ACHN (cell line): ENCODE results near the gene SMYD1.

Source experiments
- DNase-seq: peaks from one replicate; pipeline ENCODE4 v3.0.0-alpha.2; 2015
- in situ Hi-C: cut with HindIII; loops from 2 replicates; pipeline ENCODE4 v1.10.0; 2017; ENCODE audit warnings: low sequenced_read_pairs, low pct_ligation_motif_present, low pct_unique_long_range_greater_than_20kb

Gene SMYD1

DNA sequence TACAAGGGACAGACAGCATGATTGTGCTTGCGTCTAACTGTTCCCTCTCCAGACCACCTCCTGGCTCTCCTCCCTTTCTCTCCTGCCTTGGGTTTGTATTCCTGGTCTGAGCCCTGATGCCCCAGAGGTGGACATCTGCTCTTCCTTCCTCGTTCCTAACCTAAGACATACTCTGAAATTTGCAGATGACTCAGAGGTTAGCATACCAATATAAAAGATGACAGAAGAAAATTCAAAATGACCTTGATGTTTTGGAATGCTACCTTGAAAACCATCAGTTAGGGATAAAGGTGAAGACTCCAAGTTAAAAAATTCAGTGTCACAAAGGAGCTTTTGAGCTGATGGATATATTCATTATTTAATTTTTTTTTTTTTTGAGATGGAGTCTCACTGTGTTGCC, 12.9 kb downstream of the SMYD1 start:
- in situ Hi-C loops = no loop called here
- no peak for DNase-seq

GRCh38 chr2:88081924-88082608, 14.4 kb downstream of the SMYD1 start:
- in situ Hi-C loops = no loop called here

DNA sequence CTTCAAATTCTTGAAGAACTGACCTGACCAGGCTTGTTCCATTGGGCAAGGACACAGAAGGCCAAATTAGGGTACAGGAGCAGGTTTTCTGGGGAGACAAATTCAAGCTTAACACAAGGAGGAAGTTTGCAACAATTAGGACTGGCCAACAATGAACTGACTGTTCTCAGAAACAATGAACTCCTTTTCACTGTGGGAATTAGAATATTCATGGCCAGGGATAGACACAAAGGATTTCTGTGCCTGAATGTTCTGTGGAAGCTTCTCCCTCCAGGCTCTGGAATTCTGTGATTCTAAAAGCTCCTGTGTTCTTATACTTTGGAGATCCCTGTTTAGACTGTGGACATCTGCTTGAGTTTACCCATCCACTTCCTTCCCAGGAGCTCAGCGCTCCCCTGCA, 15.2 kb downstream of the SMYD1 start:
- no peak for DNase-seq
- in situ Hi-C loops = no loop called here

More at GRCh38 chr2:88081924-88082608, 14.4 kb downstream of the SMYD1 start:
- no peak for DNase-seq

DNA sequence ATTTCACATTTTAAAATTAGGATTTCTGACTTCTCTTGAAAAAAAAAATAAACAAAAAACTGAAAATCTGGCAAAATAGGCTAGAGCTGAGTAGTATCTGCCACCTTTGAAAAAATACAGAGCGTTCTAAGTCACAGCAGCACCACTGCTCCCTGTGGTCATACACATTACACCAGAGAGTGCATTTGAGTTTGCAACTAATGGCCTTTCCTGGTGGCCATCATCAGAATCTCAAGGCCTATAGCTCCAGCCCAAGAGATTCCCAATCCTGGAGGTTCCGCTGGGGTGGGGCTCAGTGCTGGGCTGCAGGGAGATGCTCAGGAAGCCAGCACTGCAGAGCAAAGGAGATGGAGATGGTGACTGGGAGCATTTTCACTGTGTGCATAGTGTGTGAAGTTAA, 17.5 kb downstream of the SMYD1 start:
- in situ Hi-C loops = no loop called here
- DNase-seq = no peak

GRCh38 chr2:88085602-88086001, 18.0 kb downstream of the SMYD1 start:
- in situ Hi-C loops = no loop called here
- DNase-seq = no peak

DNA sequence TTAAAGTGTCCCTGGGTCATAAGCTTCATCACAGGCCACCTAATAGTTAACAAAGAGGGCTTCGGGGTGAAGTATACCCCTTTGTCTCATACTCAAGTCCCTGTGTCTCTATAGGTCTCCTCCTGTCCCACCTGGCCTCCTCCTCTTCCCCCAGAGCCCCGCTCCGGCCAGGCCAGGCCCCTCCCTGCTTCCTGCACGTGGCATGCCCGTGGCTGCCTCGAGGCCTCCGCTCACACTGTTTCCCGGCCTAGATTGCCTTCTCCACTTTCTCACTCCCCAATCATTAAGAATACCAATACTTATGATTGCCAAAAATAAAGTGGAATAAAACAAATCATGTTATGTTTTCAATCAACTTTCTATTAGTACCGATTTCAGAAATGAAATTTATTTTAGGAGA, 18.8 kb downstream of the SMYD1 start:
- no peak for DNase-seq
- in situ Hi-C loops = no loop called here

- in situ Hi-C loops = no loop called here
- DNase-seq = no peak
Observed at GRCh38 chr2:88087073-88087472, 19.4 kb downstream of the SMYD1 start.

GRCh38 chr2:88087763-88088162, 20.1 kb downstream of the SMYD1 start:
- no peak for DNase-seq
- in situ Hi-C loops = no loop called here

- in situ Hi-C loops = no loop called here
- DNase-seq = no peak
Observed at GRCh38 chr2:88088999-88089398, 21.4 kb downstream of the SMYD1 start.

DNA sequence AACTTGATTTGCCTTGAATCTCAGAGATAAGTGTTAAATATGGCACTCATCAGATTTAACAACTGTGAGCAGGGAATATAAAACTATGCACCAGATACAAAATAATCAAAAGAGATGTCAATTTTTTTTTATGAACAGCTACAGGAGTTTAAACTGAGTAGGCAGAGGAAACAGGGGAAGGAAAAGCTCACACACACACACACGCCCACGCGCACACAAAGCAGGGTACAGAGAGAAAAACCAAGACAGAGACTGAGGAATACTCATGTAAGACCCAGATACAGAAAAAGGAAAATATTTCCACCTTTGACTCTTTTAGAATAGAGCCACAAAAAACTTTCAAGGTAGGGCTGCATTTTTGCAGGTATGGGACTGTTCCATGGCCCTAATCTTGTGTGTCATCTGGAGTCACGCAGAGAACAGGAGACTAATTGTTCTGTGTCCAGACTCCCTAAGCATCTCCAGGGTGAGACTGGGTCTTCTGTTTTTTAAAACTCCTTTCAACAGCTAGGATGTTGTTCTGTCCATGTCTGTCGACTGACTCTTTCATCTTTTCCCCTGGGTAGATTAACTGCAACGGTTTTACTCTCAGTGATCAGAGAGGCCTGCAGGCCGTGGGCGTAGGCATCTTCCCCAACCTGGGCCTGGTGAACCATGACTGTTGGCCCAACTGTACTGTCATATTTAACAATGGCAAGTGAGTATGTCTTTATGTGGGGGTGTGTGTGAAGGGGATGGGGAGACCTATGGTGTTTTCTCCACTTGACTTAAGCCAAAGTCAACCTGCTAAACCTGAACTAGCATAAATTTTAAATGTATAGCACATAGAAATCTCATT, 23.0 kb downstream of the SMYD1 start:
- in situ Hi-C loops = no loop called here
- DNase-seq = no peak

- DNase-seq = no peak
- in situ Hi-C loops = no loop called here
Observed at GRCh38 chr2:88091943-88092342, 24.3 kb downstream of the SMYD1 start.

DNA sequence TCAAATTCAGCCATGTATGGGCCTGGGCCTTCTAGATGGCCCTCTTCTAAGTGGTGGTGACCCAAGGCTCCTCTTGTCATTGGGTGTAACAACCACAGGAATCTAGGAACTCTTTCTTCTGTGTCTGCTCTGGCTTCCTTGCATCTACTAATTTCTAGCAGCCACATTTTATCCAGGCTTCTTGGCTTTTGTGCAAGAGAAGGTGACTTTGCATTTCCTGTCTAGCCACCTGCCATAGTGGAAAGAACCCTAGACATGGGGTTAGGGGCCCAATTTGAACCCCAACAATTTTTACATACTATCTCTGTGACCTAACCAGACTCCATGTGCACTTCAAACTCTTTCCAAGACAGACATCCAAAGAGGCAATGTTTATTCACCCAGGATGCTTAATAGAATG, 25.1 kb downstream of the SMYD1 start:
- DNase-seq = no peak
- in situ Hi-C loops = no loop called here

GRCh38 chr2:88095022-88095421, 27.4 kb downstream of the SMYD1 start:
- in situ Hi-C loops = no loop called here
- DNase-seq = no peak

DNA sequence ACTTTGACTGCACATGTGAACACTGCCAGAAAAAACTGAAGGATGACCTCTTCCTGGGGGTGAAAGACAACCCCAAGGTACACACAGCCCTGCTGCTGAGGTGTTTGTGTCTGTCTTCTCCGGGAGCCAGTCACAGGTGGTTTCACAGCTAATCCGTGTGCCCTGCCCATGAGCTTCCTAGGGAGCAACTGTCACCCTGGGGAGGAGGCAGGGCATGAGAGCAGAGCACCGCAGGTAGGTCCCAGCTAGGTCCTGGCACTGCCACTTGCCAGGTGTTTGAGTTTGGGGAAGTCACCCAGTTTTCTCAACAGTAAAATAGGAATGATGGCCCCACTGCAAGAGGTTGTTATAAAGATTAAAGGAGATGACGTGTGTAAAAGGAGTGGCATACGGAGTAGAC, 29.1 kb downstream of the SMYD1 start:
- in situ Hi-C loops = no loop called here
- no peak for DNase-seq

DNA sequence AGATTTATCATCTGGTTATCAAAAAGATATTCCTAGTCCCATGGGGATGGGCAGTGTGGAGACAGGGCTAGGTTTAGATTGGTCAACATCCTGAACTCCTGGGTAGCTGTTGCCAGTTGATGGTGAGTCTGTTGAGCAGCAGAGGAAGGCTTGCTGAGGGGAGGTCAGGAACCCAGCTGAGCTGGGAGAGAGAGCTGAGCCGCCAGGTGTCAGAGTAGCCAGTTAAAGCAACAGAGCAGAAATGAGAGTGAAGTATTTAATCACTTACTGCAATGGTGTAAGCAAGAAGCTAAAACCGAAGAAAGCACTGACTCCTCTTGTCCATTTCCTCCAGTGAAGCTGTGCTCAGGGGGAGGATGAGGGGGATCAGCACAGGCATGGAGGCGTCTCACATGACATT, 29.6 kb downstream of the SMYD1 start:
- in situ Hi-C loops = no loop called here
- DNase-seq = no peak

GRCh38 chr2:88097891-88098557, 30.4 kb downstream of the SMYD1 start:
- no peak for DNase-seq
- in situ Hi-C loops = no loop called here

- in situ Hi-C loops = no loop called here
- no peak for DNase-seq
Observed at GRCh38 chr2:88098558-88098900, 30.9 kb downstream of the SMYD1 start.

- in situ Hi-C loops = no loop called here
- peak; percentile 7 for DNase-seq
Observed at GRCh38 chr2:88099798-88100488, 32.3 kb downstream of the SMYD1 start.

GRCh38 chr2:88100489-88100858, 32.8 kb downstream of the SMYD1 start:
- in situ Hi-C loops = no loop called here
- no peak for DNase-seq
